A673 (cell line): ENCODE results near the gene LYRM2. TPM values are rescaled to one million over a fixed set of nuclear protein-coding genes. Genes with fewer than 3 reads are reported as not detected.

Source experiments
- BruUV-seq: library from RNA; stranded (reverse); fragments of 400-500 nt; replicated peaks from 2 replicates; lab custom pipeline; 2021; lab: Mats Ljungman, UMichigan
- CTCF ChIA-PET: fragments of 300-600 bp; sonication (Branson Sonifier 250); formaldehyde crosslinking; loops from one replicate; lab custom pipeline; 2022; ENCODE audit warnings: antibody characterized with exemption; lab: Charles Lee
- POLR2A ChIA-PET: fragments of 300-600 bp; sonication (Branson Sonifier 250); formaldehyde crosslinking; loops from one replicate; lab custom pipeline; 2022; ENCODE audit warnings: antibody characterized with exemption; ENCODE audit not compliant: low non-redundant PET; lab: Charles Lee
- DNase-seq: peaks from one replicate; pipeline ENCODE4 v3.0.0-alpha.2; 2015; ENCODE audit warnings: low spot score
- H3K27ac ChIP-seq: fragments of 200-600 bp; sonication (generic); 2 replicates; pipeline ENCODE4 v1.5.1; 2016; ENCODE audit warnings: mixed run types, low read depth, mild to moderate bottlenecking, mixed read lengths, antibody characterized with exemption, low read length; ENCODE audit not compliant: poor library complexity, severe bottlenecking
- H3K27me3 ChIP-seq: fragments of 200-600 bp; sonication (generic); replicated peaks from 2 replicates; pipeline ENCODE4 v1.6.1; 2017; ENCODE audit warnings: mixed run types, low read depth, mild to moderate bottlenecking, mixed read lengths, antibody characterized with exemption, low read length; ENCODE audit not compliant: insufficient read depth, poor library complexity
- H3K36me3 ChIP-seq: fragments of 200-600 bp; sonication (generic); 2 replicates; pipeline ENCODE4 v1.6.1; 2016; ENCODE audit warnings: mixed run types, mild to moderate bottlenecking, mixed read lengths, antibody characterized with exemption, low read length; ENCODE audit not compliant: insufficient read depth, poor library complexity, severe bottlenecking
- H3K4me1 ChIP-seq: fragments of 200-600 bp; sonication (generic); 2 replicates; pipeline ENCODE4 v1.6.1; 2017; ENCODE audit warnings: mixed run types, mild to moderate bottlenecking, mixed read lengths, antibody characterized with exemption, low read length; ENCODE audit not compliant: insufficient read depth, poor library complexity, severe bottlenecking
- H3K4me3 ChIP-seq: fragments of 200-600 bp; sonication (generic); 2 replicates; pipeline ENCODE4 v1.5.1; 2016; ENCODE audit warnings: low read depth, mixed run types, mild to moderate bottlenecking, mixed read lengths, low read length; ENCODE audit not compliant: poor library complexity, severe bottlenecking
- H3K9me3 ChIP-seq: fragments of 200-600 bp; sonication (generic); 2 replicates; pipeline ENCODE4 v1.6.1; 2016; ENCODE audit warnings: mixed run types, low read depth, mild to moderate bottlenecking, mixed read lengths, antibody characterized with exemption, low read length; ENCODE audit not compliant: poor library complexity, severe bottlenecking
- EZH2 ChIP-seq: fragments of 200-600 bp; sonication (generic); IDR thresholded peaks from 2 replicates; pipeline ENCODE4 v1.6.1; 2017; ENCODE audit warnings: borderline replicate concordance, low read depth, mild to moderate bottlenecking, mixed read lengths, antibody characterized with exemption, low read length; ENCODE audit not compliant: poor library complexity, severe bottlenecking
- intact Hi-C: fragments of 100-400 bp; cut with micrococcal nuclease; formaldehyde crosslinking; loops from one replicate; pipeline ENCODE4 v1.10.0; 2022; ENCODE audit not compliant: unreplicated experiment
- total RNA-seq: library from RNA; stranded (reverse); gene quantifications from 2 replicates; pipeline ENCODE4 v1.2.3, GENCODE V29; 2021
- TF ChIP-seq, protein P1 (sequence below): fragments of 300-800, 200-600 bp; sonication (generic); conservative IDR thresholded peaks from 2 replicates; pipeline ENCODE4 v1.5.1; 2017; ENCODE audit warnings: low read depth, mild to moderate bottlenecking, antibody characterized with exemption, low read length, moderate library complexity, mixed read lengths

Gene LYRM2
- total RNA-seq, 1 experiment from 2014 or later: 68.2 TPM

- H3K4me3 ChIP-seq: no peak overlapping the region
- H3K27ac ChIP-seq: no peak overlapping the region
- H3K9me3 ChIP-seq: no peaks in the 10 kb centered on the region
- CTCF ChIA-PET: no interaction called here
- no TSS peak for BruUV-seq
- no peaks in the 10 kb centered on the region for H3K4me1 ChIP-seq
- intact Hi-C loops: no loop called here
- H3K36me3 ChIP-seq: no peaks in the 10 kb centered on the region
- POLR2A ChIA-PET: no interaction called here
- no peaks in the 10 kb centered on the region for H3K27me3 ChIP-seq
- no peak for DNase-seq
- TF ChIP-seq, protein P1, sequence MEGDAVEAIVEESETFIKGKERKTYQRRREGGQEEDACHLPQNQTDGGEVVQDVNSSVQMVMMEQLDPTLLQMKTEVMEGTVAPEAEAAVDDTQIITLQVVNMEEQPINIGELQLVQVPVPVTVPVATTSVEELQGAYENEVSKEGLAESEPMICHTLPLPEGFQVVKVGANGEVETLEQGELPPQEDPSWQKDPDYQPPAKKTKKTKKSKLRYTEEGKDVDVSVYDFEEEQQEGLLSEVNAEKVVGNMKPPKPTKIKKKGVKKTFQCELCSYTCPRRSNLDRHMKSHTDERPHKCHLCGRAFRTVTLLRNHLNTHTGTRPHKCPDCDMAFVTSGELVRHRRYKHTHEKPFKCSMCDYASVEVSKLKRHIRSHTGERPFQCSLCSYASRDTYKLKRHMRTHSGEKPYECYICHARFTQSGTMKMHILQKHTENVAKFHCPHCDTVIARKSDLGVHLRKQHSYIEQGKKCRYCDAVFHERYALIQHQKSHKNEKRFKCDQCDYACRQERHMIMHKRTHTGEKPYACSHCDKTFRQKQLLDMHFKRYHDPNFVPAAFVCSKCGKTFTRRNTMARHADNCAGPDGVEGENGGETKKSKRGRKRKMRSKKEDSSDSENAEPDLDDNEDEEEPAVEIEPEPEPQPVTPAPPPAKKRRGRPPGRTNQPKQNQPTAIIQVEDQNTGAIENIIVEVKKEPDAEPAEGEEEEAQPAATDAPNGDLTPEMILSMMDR: no peak
- no peak for TF ChIP-seq EZH2
These were observed 36.4 kb downstream of the LYRM2 start for GRCh38 chr6:89602166-89602565.

DNA sequence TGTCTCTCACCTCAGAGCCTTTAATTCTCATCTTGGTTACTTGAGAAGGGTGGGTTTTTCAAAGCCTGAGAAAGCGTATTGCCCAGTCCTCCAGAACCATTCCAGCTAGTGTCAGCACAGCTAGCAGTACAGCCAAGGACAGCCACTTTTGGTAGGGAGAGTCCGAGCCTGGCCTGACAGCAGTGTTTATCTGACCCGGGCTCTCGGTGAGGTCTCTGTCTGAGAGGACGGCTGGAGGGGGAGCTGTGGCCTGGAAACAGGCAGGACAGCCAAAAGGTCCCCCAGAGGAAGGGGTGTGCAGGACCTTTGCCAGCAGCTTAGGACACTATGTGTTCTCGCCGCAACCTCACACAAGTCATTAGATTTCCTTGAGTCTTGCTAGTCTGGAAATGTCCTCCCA is 38.8 kb downstream of the LYRM2 start:
- H3K9me3 ChIP-seq: no peaks in the 10 kb centered on the region
- H3K27me3 ChIP-seq: no peaks in the 10 kb centered on the region
- H3K36me3 ChIP-seq: no peaks in the 10 kb centered on the region
- ChIA-PET CTCF (no interaction called here), POLR2A (no interaction called here)
- no peaks in the 10 kb centered on the region for H3K4me1 ChIP-seq
- BruUV-seq: no TSS peak
- no peak overlapping the region for H3K4me3 ChIP-seq
- DNase-seq: no peak
- no peak for TF ChIP-seq EZH2
- intact Hi-C loops: loop anchor here (5.0 kb wide), 1 partner anchor 162 kb away; no protein-coding TSS in a partner anchor
- H3K27ac ChIP-seq: no peak overlapping the region

DNA sequence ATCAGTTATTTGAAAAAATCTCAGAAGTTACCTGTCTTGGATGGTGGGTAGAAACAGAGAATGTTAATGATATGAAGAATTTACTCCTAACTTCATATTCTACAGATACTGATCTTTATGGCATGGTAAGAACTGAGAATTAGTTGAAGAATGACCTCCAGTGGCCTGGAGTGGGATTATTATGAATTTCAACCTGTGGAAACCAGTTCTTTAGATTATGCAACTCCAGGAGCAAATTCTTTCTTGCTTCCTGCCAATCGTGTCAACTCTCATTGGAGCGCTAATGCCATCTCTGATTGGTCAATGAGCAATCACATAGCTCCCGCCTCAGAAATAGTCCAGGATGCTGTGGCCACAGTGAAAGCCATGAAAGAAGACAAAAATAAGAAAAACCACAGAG is 40.6 kb downstream of the LYRM2 start:
- H3K36me3 ChIP-seq: no peaks in the 10 kb centered on the region
- ChIA-PET CTCF (no interaction called here), POLR2A (no interaction called here)
- H3K9me3 ChIP-seq: no peaks in the 10 kb centered on the region
- no peak overlapping the region for H3K27ac ChIP-seq
- no TSS peak for BruUV-seq
- DNase-seq: peak; percentile 63
- intact Hi-C loops: loop anchor here (5.0 kb wide), 1 partner anchor 161 kb away; no protein-coding TSS in a partner anchor
- TF ChIP-seq EZH2: no peak
- TF ChIP-seq, protein P1: peak; percentile 40; the same call in 1 of the 2 replicates
- no peak overlapping the region for H3K4me3 ChIP-seq
- H3K27me3 ChIP-seq: no peaks in the 10 kb centered on the region
- no peaks in the 10 kb centered on the region for H3K4me1 ChIP-seq

GRCh38 chr6:89597372-89597771 is 41.2 kb downstream of the LYRM2 start:
- BruUV-seq: no TSS peak
- H3K36me3 ChIP-seq: no peaks in the 10 kb centered on the region
- no peaks in the 10 kb centered on the region for H3K4me1 ChIP-seq
- no peak for DNase-seq
- intact Hi-C loops: loop anchor here (5.0 kb wide), 1 partner anchor 160 kb away; no protein-coding TSS in a partner anchor
- ChIA-PET CTCF (no interaction called here), POLR2A (no interaction called here)
- no peak for TF ChIP-seq EZH2
- TF ChIP-seq, protein P1: no peak
- H3K4me3 ChIP-seq: no peak overlapping the region
- no peaks in the 10 kb centered on the region for H3K27me3 ChIP-seq
- no peaks in the 10 kb centered on the region for H3K9me3 ChIP-seq
- H3K27ac ChIP-seq: no peak overlapping the region
